HG03521 (cell line): ENCODE measurements around the gene BTN2A1.

Experiments used
- ATAC-seq: cut with Tn5 transposase; IDR thresholded peaks from one replicate; pipeline ENCODE4 v1.9.1; 2021; ENCODE audit warnings: mild to moderate bottlenecking, moderate library complexity; ENCODE audit not compliant: unreplicated experiment

Gene BTN2A1

GRCh38 chr6:26465776-26466175 is 8.0 kb downstream of the BTN2A1 start:
- no peak for ATAC-seq

- no peak for ATAC-seq
These were observed 11.1 kb downstream of the BTN2A1 start for GRCh38 chr6:26468829-26469228.

DNA sequence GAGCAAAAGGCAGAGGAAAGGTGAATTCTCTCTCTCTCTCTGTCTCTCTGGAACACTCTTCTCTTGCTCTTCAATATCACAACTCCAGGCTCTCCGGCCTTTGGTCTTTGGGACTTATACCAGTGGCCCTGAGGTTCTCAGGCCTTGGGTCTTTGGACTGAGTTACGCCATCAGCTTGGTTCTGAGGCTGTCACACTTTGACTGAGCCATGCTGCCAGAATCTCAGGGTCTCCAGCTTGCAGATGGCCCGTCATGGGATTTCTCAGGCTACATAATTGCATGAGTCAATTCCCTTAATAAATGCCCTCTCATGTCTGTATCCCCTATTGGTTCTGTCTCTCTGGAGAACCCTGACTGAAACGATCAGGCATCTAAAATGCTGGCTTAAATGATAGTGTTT is 12.9 kb downstream of the BTN2A1 start:
- no peak for ATAC-seq

DNA sequence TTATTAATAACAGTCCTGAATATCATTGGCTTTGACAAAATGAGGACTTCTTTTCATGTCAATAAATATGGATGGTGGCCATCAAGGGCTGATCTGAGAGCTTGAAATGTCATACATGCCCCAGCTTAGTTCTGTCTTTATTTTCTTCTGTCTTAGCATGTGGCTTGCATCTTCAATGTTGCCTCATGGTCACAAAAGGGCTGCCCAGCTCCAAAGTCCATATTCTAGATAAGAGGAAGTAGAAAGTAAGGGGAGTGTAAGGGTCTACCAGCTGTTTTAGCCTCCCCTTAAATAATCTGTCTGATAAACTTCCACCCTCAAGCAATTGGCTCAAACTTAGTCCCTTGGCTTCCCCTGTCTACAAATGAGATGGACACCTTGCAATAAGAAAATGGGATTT is 14.2 kb downstream of the BTN2A1 start:
- no peak for ATAC-seq

GRCh38 chr6:26472549-26473290 is 15.0 kb downstream of the BTN2A1 start:
- no peak for ATAC-seq

DNA sequence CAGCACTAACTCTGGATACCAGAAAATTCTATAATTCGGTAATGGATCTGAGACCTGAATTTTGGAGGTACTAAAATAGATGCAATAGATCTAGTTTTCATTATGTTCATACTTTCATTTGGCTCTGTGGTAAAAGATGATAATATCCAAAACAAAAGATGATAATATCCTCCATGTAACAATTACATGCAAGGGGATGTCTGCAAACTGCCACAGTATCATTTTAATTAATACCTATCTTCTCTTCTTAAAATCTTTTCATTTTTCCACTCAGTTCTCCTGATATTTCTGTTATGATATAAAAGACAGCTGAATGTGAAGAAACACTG is 15.6 kb downstream of the BTN2A1 start:
- no peak for ATAC-seq

- ATAC-seq: peak; percentile 91
These were observed 16.1 kb downstream of the BTN2A1 start for GRCh38 chr6:26473758-26474438.

DNA sequence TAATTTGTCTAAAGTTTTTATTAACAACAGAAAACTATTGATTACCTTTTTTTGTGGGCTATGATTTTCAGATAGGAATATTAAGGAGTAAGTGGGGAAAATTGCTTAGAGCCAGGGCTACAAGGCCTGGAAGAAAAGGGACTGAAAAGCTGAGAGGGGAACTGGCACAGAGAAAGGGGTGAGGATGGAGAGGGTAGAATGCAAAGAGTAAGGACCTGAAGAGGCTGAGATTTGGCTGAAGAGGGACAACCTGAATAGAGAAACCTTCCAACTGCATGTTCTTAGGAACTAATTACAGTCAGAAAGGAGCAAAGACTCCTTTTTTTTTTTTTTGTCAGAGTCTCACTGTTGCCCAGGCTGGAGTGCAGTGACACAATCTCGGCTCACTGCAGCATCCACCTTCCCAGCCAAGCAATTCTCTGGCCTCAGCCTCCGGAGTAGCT is 16.7 kb downstream of the BTN2A1 start:
- no peak for ATAC-seq

GRCh38 chr6:26475823-26476729 is 18.3 kb downstream of the BTN2A1 start:
- no peak for ATAC-seq

GRCh38 chr6:26476896-26477295 is 19.1 kb downstream of the BTN2A1 start:
- ATAC-seq: no peak

DNA sequence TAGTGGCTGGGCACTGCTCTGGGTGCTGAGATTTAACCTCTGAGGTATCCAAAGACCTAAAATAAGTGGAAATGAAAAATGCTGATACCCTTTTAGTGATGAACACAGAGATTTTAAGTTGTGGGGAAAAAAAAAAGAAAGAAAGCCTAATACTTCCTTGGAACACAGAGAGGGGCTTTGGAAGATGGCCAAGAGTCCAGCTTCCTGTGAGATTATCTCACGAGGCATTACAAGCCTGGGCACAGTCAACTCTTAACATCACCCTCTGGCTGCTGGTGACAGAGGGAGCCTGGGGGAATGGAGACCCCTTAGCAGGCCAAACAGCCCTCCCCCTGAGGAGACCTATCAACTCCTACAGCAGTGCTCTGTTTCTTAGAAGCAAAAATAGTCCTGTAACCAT is 19.7 kb downstream of the BTN2A1 start:
- ATAC-seq: no peak

- ATAC-seq: no peak
These were observed 20.6 kb downstream of the BTN2A1 start for GRCh38 chr6:26478100-26478984.

GRCh38 chr6:26478985-26479278 is 21.2 kb downstream of the BTN2A1 start:
- no peak for ATAC-seq

DNA sequence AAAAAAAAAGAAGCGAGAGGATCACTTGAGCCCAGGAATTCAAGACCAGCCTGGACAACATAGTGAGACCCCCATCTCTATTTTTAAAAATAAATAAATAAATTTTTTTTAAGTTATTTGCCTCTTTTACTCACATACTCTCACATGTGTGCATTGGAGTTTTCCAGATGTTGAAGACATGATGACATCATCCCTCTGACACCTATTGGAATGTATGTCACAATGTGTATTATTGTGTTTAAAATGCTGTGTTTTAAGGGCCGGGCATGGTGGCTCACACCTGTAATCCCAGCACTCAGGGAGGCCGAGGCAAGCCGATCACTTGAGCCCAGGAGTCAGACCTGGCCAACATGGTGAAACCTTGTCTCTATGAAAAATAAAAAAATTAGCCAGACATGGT is 24.6 kb downstream of the BTN2A1 start:
- no peak for ATAC-seq

GRCh38 chr6:26483727-26484126 is 26.0 kb downstream of the BTN2A1 start:
- no peak for ATAC-seq

DNA sequence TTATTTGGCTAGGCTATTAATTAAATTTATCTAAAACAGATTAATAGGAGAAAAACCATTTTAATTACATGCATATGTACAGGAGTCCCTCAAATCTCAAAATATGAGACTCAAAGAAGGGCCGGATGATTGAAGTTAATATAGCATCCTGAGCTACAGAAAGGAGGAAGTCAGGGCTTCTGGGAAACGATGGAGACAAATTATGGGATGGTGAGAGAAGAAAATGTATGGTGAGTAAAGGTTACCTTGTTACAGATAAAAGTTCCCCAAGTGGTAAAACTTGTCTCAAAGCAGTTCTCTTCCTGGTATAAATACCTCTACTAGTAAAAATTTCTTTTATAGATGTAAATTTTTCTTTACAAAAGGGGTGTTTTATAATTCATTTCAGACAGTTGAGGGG is 26.4 kb downstream of the BTN2A1 start:
- ATAC-seq: no peak

- ATAC-seq: no peak
These were observed 27.5 kb downstream of the BTN2A1 start for GRCh38 chr6:26485112-26485780.

DNA sequence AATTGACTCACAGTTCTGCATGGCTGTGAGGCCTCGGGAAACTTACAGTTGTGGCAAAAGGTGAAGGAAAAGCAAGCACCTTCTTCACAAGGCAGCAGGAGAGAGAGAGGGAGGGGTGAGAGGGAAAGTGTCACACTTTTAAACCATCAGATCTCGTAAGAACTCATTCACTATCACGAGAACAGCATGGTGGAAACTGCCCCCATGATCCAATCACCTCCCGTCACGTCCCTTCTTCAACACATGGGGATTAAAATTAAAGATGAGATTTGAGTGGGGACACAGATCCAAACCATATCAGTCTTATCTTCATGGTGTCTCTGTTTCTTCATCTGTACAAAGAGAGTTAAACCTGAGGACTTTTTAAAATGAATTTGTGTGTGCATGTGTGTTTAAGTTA is 28.6 kb downstream of the BTN2A1 start:
- no peak for ATAC-seq

DNA sequence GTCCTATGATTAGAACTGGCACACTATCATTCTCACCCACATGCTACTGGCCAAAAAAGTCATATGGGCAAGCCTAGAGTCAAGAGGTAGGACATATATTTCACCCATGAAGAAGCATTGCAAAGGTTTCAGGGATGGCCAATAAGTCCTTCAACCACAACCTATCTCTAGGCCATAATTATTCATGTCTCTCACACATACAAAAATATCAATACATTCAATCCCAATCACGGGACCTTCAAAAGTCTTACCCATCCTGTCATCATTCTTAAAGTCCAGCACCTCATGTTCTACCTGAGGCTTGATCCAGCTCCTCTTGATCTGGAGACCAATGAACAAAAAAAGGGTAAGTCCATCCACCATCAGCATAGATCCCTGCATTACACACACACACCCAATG is 29.7 kb downstream of the BTN2A1 start:
- ATAC-seq: no peak
